Measurements from ENCODE around the gene GRAMD4. TPM values are rescaled to one million over a fixed set of nuclear protein-coding genes. Genes with fewer than 3 reads are reported as not detected.

The GRAMD4 gene
- total and polyA plus RNA-seq, 2 donors (not counting 1 experiment from before 2014, with no cell fraction given) = 17.0 to 88.1 TPM

DNA sequence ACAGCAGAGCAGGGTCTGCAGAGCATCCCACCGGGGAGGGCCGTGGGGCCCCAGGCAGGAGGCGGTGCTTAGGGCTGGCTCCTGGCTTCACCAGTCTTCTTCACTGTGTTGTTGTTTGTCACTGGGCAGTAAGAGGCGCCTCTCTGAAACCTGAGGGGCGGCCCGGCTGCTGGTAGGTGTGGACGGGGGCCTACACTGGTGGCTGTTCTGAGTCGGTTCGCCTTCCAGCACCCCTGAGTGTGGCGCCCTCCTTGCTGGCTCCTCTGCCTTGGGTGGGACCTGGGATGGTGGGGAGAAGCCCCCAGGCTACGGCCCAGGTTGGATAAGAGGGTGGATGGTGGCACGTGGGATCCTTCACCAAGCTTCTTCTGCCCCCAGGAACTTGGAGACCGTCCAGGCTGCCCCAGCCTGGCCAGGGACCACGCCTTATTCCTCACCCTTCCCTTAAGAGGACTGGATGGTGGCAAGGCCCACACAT is 10.4 kb upstream of the GRAMD4 start:
- no peak overlapping the region for H2AFZ ChIP-seq (ENCODE audit: insufficient read depth, low read depth, low read length, poor library complexity, severe bottlenecking)
- ChIA-PET CTCF (no interaction called here), POLR2A (no interaction called here)
- H3K4me2 ChIP-seq (replicated peaks; ENCODE audit: low read depth, low read length, poor library complexity, severe bottlenecking) = no peak overlapping the region
- peaks cover 58% of the 10 kb centered on the region for H4K20me1 ChIP-seq (ENCODE audit: control insufficient read depth, insufficient read depth, low read length, poor library complexity, severe bottlenecking)
- WGBS (ENCODE audit: insufficient coverage) = 97% methylated on average over 13 of the region's 14 CpGs
- H3K9ac ChIP-seq (ENCODE audit: low read length) = no peak overlapping the region
- no peak for TF ChIP-seq EZH2 (IDR thresholded peaks at IDR 0.05; ENCODE audit: borderline replicate concordance, insufficient read depth, low read depth, low read length, poor library complexity, severe bottlenecking)
- TF ChIP-seq, protein P1, sequence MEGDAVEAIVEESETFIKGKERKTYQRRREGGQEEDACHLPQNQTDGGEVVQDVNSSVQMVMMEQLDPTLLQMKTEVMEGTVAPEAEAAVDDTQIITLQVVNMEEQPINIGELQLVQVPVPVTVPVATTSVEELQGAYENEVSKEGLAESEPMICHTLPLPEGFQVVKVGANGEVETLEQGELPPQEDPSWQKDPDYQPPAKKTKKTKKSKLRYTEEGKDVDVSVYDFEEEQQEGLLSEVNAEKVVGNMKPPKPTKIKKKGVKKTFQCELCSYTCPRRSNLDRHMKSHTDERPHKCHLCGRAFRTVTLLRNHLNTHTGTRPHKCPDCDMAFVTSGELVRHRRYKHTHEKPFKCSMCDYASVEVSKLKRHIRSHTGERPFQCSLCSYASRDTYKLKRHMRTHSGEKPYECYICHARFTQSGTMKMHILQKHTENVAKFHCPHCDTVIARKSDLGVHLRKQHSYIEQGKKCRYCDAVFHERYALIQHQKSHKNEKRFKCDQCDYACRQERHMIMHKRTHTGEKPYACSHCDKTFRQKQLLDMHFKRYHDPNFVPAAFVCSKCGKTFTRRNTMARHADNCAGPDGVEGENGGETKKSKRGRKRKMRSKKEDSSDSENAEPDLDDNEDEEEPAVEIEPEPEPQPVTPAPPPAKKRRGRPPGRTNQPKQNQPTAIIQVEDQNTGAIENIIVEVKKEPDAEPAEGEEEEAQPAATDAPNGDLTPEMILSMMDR (IDR thresholded peaks at IDR 0.05) = no peak
- H3K9me3 Mint-ChIP-seq (ENCODE audit: insufficient read depth) = peaks cover 4% of the 10 kb centered on the region
- H3K27me3 Mint-ChIP-seq = no peaks in the 10 kb centered on the region
- H3K4me1 Mint-ChIP-seq = peaks cover 36% of the 10 kb centered on the region
- intact Hi-C loops (cut with micrococcal nuclease) = loop anchor here (5.0 kb wide), 2 partner anchors 32 to 63 kb away; no protein-coding TSS in a partner anchor
- H3K79me2 ChIP-seq (ENCODE audit: control insufficient read depth, insufficient read depth, low read length) = peaks cover 88% of the 10 kb centered on the region
- no peaks in the 10 kb centered on the region for H3K9me3 ChIP-seq (ENCODE audit: control extremely low read depth in 1 of 3, control insufficient read depth in 2 of 3, insufficient read depth in 1 of 3, low read length in 2 of 3)
- H3K36me3 ChIP-seq (replicated peaks in 1 of 2; ENCODE audit: control extremely low read depth in 1 of 2, control insufficient read depth in 1 of 2, extremely low read depth in 1 of 2, insufficient read depth in 2 of 2, low read length in 1 of 2) = no peaks in the 10 kb centered on the region
- H3K27ac ChIP-seq (ENCODE audit: low read length in 2 of 2) = no peak overlapping the region
- no peak overlapping the region for H3K4me3 ChIP-seq (ENCODE audit: control extremely low read depth in 1 of 5, extremely low read depth in 1 of 5, insufficient read depth in 1 of 5, low read depth in 2 of 5, low read length in 4 of 5)
- no peak overlapping the region for H3K4me3 Mint-ChIP-seq
- H3K27me3 ChIP-seq (replicated peaks in 1 of 4; ENCODE audit: control extremely low read depth in 1 of 4, control insufficient read depth in 3 of 4, insufficient read depth in 4 of 4, low read length in 3 of 4) = no peaks in the 10 kb centered on the region
- H3K4me1 ChIP-seq (ENCODE audit: control insufficient read depth in 2 of 2, insufficient read depth in 2 of 2, low read length in 2 of 2) = peaks cover 28 to 29% of the 10 kb centered on the region in 2 donors
- no peak overlapping the region for H3K27ac Mint-ChIP-seq
- DNase-seq (no peak), ATAC-seq (ENCODE audit: low read depth) (no peak)

DNA sequence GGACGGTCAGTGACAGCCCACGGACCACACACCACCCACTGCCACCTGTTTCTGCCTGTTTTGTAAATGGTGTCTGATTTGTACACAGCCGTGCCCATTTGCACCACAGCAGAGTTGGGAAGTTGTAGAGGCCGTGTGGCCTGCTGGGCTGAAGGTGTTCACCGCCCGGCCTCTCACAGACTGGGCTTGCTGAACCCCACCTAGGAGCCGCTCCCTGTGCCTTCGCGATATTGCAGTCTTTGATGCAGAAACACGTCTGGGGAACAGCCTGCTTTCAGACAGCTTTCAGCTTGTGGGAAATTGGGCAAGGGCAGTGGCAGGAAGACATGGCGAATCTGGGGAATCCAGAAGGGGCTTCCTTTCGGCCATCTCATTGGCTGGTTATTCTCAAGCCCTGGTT is 9.8 kb upstream of the GRAMD4 start:
- H3K9ac ChIP-seq (ENCODE audit: low read length) = no peak overlapping the region
- H3K4me2 ChIP-seq (replicated peaks; ENCODE audit: low read depth, low read length, poor library complexity, severe bottlenecking) = no peak overlapping the region
- peaks cover 28 to 29% of the 10 kb centered on the region in 2 donors for H3K4me1 ChIP-seq (ENCODE audit: control insufficient read depth in 2 of 2, insufficient read depth in 2 of 2, low read length in 2 of 2)

More for the DNA sequence above, 9.8 kb upstream of the GRAMD4 start:
- Histone ChIP-seq H3K79me2 (ENCODE audit: control insufficient read depth, insufficient read depth, low read length) (peaks cover 84% of the 10 kb centered on the region), H3K9me3 (ENCODE audit: control extremely low read depth in 1 of 3, control insufficient read depth in 2 of 3, insufficient read depth in 1 of 3, low read length in 2 of 3) (no peaks in the 10 kb centered on the region), H4K20me1 (ENCODE audit: control insufficient read depth, insufficient read depth, low read length, poor library complexity, severe bottlenecking) (peaks cover 56% of the 10 kb centered on the region), H3K27ac (ENCODE audit: low read length in 2 of 2) (no peak overlapping the region), H3K27me3 (replicated peaks in 1 of 4; ENCODE audit: control extremely low read depth in 1 of 4, control insufficient read depth in 3 of 4, insufficient read depth in 4 of 4, low read length in 3 of 4) (no peaks in the 10 kb centered on the region), H3K36me3 (replicated peaks in 1 of 2; ENCODE audit: control extremely low read depth in 1 of 2, control insufficient read depth in 1 of 2, extremely low read depth in 1 of 2, insufficient read depth in 2 of 2, low read length in 1 of 2) (no peaks in the 10 kb centered on the region), H2AFZ (ENCODE audit: insufficient read depth, low read depth, low read length, poor library complexity, severe bottlenecking) (no peak overlapping the region), H3K4me3 (ENCODE audit: control extremely low read depth in 1 of 5, extremely low read depth in 1 of 5, insufficient read depth in 1 of 5, low read depth in 2 of 5, low read length in 4 of 5) (no peak overlapping the region)
- DNase-seq = no peak
- 81% methylated on average over 11 of the region's 12 CpGs for WGBS (ENCODE audit: insufficient coverage)
- no peak overlapping the region for H3K27ac Mint-ChIP-seq
- intact Hi-C loops (cut with micrococcal nuclease) = loop anchor here (5.0 kb wide), 2 partner anchors 33 to 62 kb away; no protein-coding TSS in a partner anchor
- ChIA-PET CTCF (no interaction called here), POLR2A (interaction anchor here (0.7 kb wide), 1 partner anchor 58 kb away, joined by 4 read pairs; no protein-coding TSS in a partner anchor)
- ATAC-seq (ENCODE audit: low read depth) = no peak
- no peak overlapping the region for H3K4me3 Mint-ChIP-seq
- H3K4me1 Mint-ChIP-seq = peaks cover 32% of the 10 kb centered on the region
- TF ChIP-seq EZH2 (IDR thresholded peaks at IDR 0.05; ENCODE audit: borderline replicate concordance, insufficient read depth, low read depth, low read length, poor library complexity, severe bottlenecking) = no peak
- TF ChIP-seq, protein P1 (IDR thresholded peaks at IDR 0.05) = no peak
- H3K27me3 Mint-ChIP-seq = no peaks in the 10 kb centered on the region
- peaks cover under 1% of the 10 kb centered on the region for H3K9me3 Mint-ChIP-seq (ENCODE audit: insufficient read depth)

All from B cell (primary cell).